GM23338 (cell line): ENCODE results near the gene KDM4B. TPM values are rescaled to one million over a fixed set of nuclear protein-coding genes. Genes with fewer than 3 reads are reported as not detected.

Experiments used
- ATAC-seq: fragments of 200-7000 bp; cut with Tn5 transposase; 3 replicates; pipeline ENCODE4 v1.9.1; 2020
- DNase-seq: peaks from one replicate; pipeline ENCODE4 v3.0.0-alpha.2; 2015; ENCODE audit warnings: low spot score
- H2AFZ ChIP-seq: fragments of 200-600 bp; sonication (generic); 2 replicates; pipeline ENCODE4 v1.8.0; 2016; ENCODE audit warnings: antibody characterized with exemption, mild to moderate bottlenecking, moderate library complexity
- H3F3A ChIP-seq: fragments of 200-600 bp; sonication (generic); replicated peaks from 2 replicates; pipeline ENCODE4 v1.8.0; 2017; ENCODE audit warnings: antibody characterized with exemption, mixed run types, low read depth
- H3K27ac ChIP-seq: fragments of 200-600 bp; sonication (generic); 2 replicates; pipeline ENCODE4 v1.6.1; 2016; ENCODE audit warnings: low read depth
- H3K27me3 ChIP-seq: fragments of 200-600 bp; sonication (generic); 2 replicates; pipeline ENCODE4 v1.8.0; 2016; ENCODE audit warnings: mild to moderate bottlenecking, mixed run types, moderate library complexity; ENCODE audit not compliant: insufficient read depth
- H3K36me3 ChIP-seq: fragments of 200-600 bp; sonication (generic); 2 replicates; pipeline ENCODE4 v1.8.0; 2016; ENCODE audit warnings: mild to moderate bottlenecking; ENCODE audit not compliant: insufficient read depth
- H3K4me1 ChIP-seq: fragments of 200-600 bp; sonication (generic); 2 replicates; pipeline ENCODE4 v1.8.0; 2016; ENCODE audit warnings: mild to moderate bottlenecking, moderate library complexity; ENCODE audit not compliant: insufficient read depth
- H3K4me2 ChIP-seq: fragments of 200-600 bp; sonication (generic); 2 replicates; pipeline ENCODE4 v1.7.1; 2017; ENCODE audit warnings: mixed run types
- H3K4me3 ChIP-seq: fragments of 200-600 bp; sonication (generic); 2 replicates; pipeline ENCODE4 v1.6.1; 2016; ENCODE audit warnings: mixed run types
- H3K79me2 ChIP-seq: fragments of 200-600 bp; sonication (generic); replicated peaks from 2 replicates; pipeline ENCODE4 v1.8.0; 2017; ENCODE audit warnings: mild to moderate bottlenecking; ENCODE audit not compliant: insufficient read depth
- H3K9me2 ChIP-seq: fragments of 200-600 bp; sonication (generic); 2 replicates; pipeline ENCODE4 v1.8.0; 2017; ENCODE audit not compliant: insufficient read depth
- H4K20me1 ChIP-seq: fragments of 200-600 bp; sonication (generic); replicated peaks from 2 replicates; pipeline ENCODE4 v1.8.0; 2017; ENCODE audit warnings: mild to moderate bottlenecking; ENCODE audit not compliant: insufficient read depth
- H3K27ac Mint-ChIP-seq: 2 replicates; pipeline ENCODE4 v1.8.0; 2020; ENCODE audit warnings: inconsistent platforms, mild to moderate bottlenecking, moderate library complexity, mixed read lengths
- H3K27me3 Mint-ChIP-seq: 3 replicates; pipeline ENCODE4 v1.8.0; 2022; ENCODE audit warnings: low read depth, mild to moderate bottlenecking, moderate library complexity, mixed read lengths, inconsistent platforms; ENCODE audit not compliant: insufficient read depth, poor library complexity
- H3K36me3 Mint-ChIP-seq: 3 replicates; pipeline ENCODE4 v1.8.0; 2021; ENCODE audit warnings: low read depth, mild to moderate bottlenecking, inconsistent platforms, moderate library complexity, mixed read lengths
- H3K4me1 Mint-ChIP-seq: 3 replicates; pipeline ENCODE4 v1.8.0; 2020; ENCODE audit warnings: mild to moderate bottlenecking, inconsistent platforms, mixed read lengths
- H3K4me3 Mint-ChIP-seq: 3 replicates; pipeline ENCODE4 v1.8.0; 2021; ENCODE audit warnings: moderate library complexity, mild to moderate bottlenecking, inconsistent platforms, mixed read lengths
- H3K9me3 Mint-ChIP-seq: 3 replicates; pipeline ENCODE4 v1.8.0; 2020; ENCODE audit warnings: moderate library complexity, mild to moderate bottlenecking, inconsistent platforms, mixed read lengths
- CREB1 ChIP-seq: fragments of 250-450 bp; sonication (Bioruptor Pico); IDR thresholded peaks from 2 replicates; pipeline ENCODE4 v1.5.0; 2020; ENCODE audit warnings: low read depth, mild to moderate bottlenecking, moderate library complexity
- CTCF ChIP-seq, 2 experiments: fragments of 200-600 bp in 1 of 2; sonication (generic) in 1 of 2; conservative IDR thresholded peaks; 2 replicates each; pipeline versions ENCODE4 v1.5.1 to v1.6.1; 2016 to 2017; ENCODE audit warnings: antibody characterized with exemption in 2 of 2, low read depth in 2 of 2, mild to moderate bottlenecking in 2 of 2, moderate library complexity in 1 of 2
- ETS1 ChIP-seq: IDR thresholded peaks from 2 replicates; pipeline ENCODE4 v1.6.1; 2016; ENCODE audit warnings: antibody characterized with exemption
- EZH2 ChIP-seq: fragments of 200-600 bp; sonication (generic); IDR thresholded peaks from one replicate; pipeline ENCODE4 v1.8.0; 2017; ENCODE audit warnings: antibody characterized with exemption, mild to moderate bottlenecking, low read depth; ENCODE audit not compliant: unreplicated experiment
- EZH2phosphoT487 ChIP-seq: fragments of 200-600 bp; sonication (generic); IDR thresholded peaks from one replicate; pipeline ENCODE4 v1.8.1; 2018; ENCODE audit warnings: antibody characterized with exemption; ENCODE audit not compliant: unreplicated experiment
- JUNB ChIP-seq: IDR thresholded peaks from one replicate; pipeline ENCODE4 v1.6.1; 2016; ENCODE audit warnings: antibody characterized with exemption; ENCODE audit not compliant: unreplicated experiment
- NANOG ChIP-seq: IDR thresholded peaks from 2 replicates; pipeline ENCODE4 v1.6.1; 2016; ENCODE audit warnings: antibody characterized with exemption, borderline replicate concordance
- POLR2AphosphoS5 ChIP-seq: IDR thresholded peaks from 2 replicates; pipeline ENCODE4 v1.6.1; 2016; ENCODE audit warnings: antibody characterized with exemption, low read depth
- REST ChIP-seq: IDR thresholded peaks from one replicate; pipeline ENCODE4 v1.6.1; 2018; ENCODE audit warnings: antibody characterized with exemption; ENCODE audit not compliant: unreplicated experiment
- STAT1 ChIP-seq: IDR thresholded peaks from one replicate; pipeline ENCODE4 v1.6.1; 2016; ENCODE audit warnings: antibody characterized with exemption; ENCODE audit not compliant: unreplicated experiment
- ZNF114 ChIP-seq: fragments of 250-450 bp; sonication (Bioruptor Pico); IDR thresholded peaks from 2 replicates; pipeline ENCODE4 v1.5.0; 2020; ENCODE audit warnings: mild to moderate bottlenecking, moderate library complexity
- ZNF331 ChIP-seq: fragments of 250-450 bp; sonication (Bioruptor Pico); IDR thresholded peaks from 2 replicates; pipeline ENCODE4 v1.5.0; 2020; ENCODE audit warnings: low read depth, mild to moderate bottlenecking, moderate library complexity
- ZNF462 ChIP-seq: fragments of 250-450 bp; sonication (Bioruptor Pico); IDR thresholded peaks from 2 replicates; pipeline ENCODE4 v1.5.0; 2020; ENCODE audit warnings: mild to moderate bottlenecking, moderate library complexity
- polyA plus RNA-seq: library from polyadenylated mRNA; unstranded; fragments of >200 nt; fragmentation: Nextera tagmentation; extraction: Ambion mirVana; gene quantifications from 2 replicates; pipeline ENCODE4 v1.2.1, GENCODE V29; 2016
- total RNA-seq: library from RNA; depleted of rRNA; stranded (reverse); fragments of >200 nt; shearing (Covaris generic); gene quantifications from 2 replicates; pipeline ENCODE4 v1.2.3, GENCODE V29; 2014

Gene KDM4B
- total and polyA plus RNA-seq, 2 experiments from 2014 or later: 9.1 to 27.6 TPM

GRCh38 chr19:5065663-5066093 is 96.8 kb downstream of the KDM4B start:
- Mint-ChIP-seq H3K9me3 (peaks cover 11% of the 10 kb centered on the region), H3K4me3 (no peak overlapping the region), H3K4me1 (peaks cover 8% of the 10 kb centered on the region), H3K27me3 (peaks cover 11% of the 10 kb centered on the region), H3K36me3 (peaks cover 27% of the 10 kb centered on the region), H3K27ac (no peak overlapping the region)
- Histone ChIP-seq H3K4me1 (peaks cover 9% of the 10 kb centered on the region; the same call in 1 of the 2 replicates), H3K4me3 (no peak overlapping the region), H3K9me2 (no peaks in the 10 kb centered on the region), H4K20me1 (no peaks in the 10 kb centered on the region; the same call in none of the 2 replicates), H3K27me3 (no peaks in the 10 kb centered on the region), H3K36me3 (0 out of 2 replicates have a peak, but pooled peaks cover 6% of the 10 kb centered on the region), H3K79me2 (no peaks in the 10 kb centered on the region), H2AFZ (no peak overlapping the region), H3K4me2 (no peak overlapping the region), H3K27ac (no peak overlapping the region), H3F3A (no peaks in the 10 kb centered on the region)
- TF ChIP-seq REST (no peak), ZNF462 (no peak), ZNF331 (CRISPR knock-in tag) (no peak), EZH2 (no peak), POLR2AphosphoS5 (no peak), JUNB (no peak), EZH2phosphoT487 (no peak), ETS1 (no peak), CREB1 (CRISPR knock-in tag) (no peak), NANOG (no peak), CTCF (conservative IDR thresholded peaks at IDR 0.05; ENCODE audit: low read depth in 2 of 2) (no peak), ZNF114 (CRISPR knock-in tag) (no peak), STAT1 (no peak)
- DNase-seq: no peak
- ATAC-seq: no peak
